Heart right ventricle (tissue), 16 donors: ENCODE results near the gene AXIN1. TPM values are rescaled to one million over a fixed set of nuclear protein-coding genes. Genes with fewer than 3 reads are reported as not detected.
"Not testable (repeated sequence)": the region's sequence is repeated elsewhere in the genome, so short reads cannot be mapped to it uniquely, and the experiment has no call there.

Experiments used
- ATAC-seq, 8 donors: fragments of 200-7000 bp; cut with Tn5 transposase; one replicate each; pipeline ENCODE4 v1.9.1; 2020; ENCODE audit warnings: mild to moderate bottlenecking in 8 of 8, moderate library complexity in 8 of 8, moderate number of reproducible peaks in 1 of 8
- DNase-seq, 2 donors: peaks; one replicate each; pipeline ENCODE4 v3.0.0-alpha.2; 2020
- H3K27ac ChIP-seq, 10 donors: fragments of 200-600 bp; sonication (generic) in 2 of 10; one replicate each; pipeline versions ENCODE4 v1.5.0 to v1.8.0; 2020 to 2022; ENCODE audit warnings: mild to moderate bottlenecking in 3 of 10
- H3K27me3 ChIP-seq, 7 donors: fragments of 200-600 bp; one replicate each; pipeline ENCODE4 v1.8.0; 2021 to 2022; ENCODE audit warnings: mild to moderate bottlenecking in 2 of 7
- H3K36me3 ChIP-seq, 9 donors: fragments of 200-600 bp; sonication (generic) in 1 of 9; one replicate each; pipeline versions ENCODE4 v1.5.0 to v1.8.0; 2020 to 2022; ENCODE audit warnings: mild to moderate bottlenecking in 2 of 9
- H3K4me1 ChIP-seq, 9 donors: fragments of 200-600 bp; sonication (generic) in 1 of 9; one replicate each; pipeline versions ENCODE4 v1.5.0 to v1.8.0; 2020 to 2022; ENCODE audit warnings: mild to moderate bottlenecking in 4 of 9
- H3K4me3 ChIP-seq, 10 donors: fragments of 200-600 bp; sonication (generic) in 2 of 10; one replicate each; pipeline versions ENCODE4 v1.5.0 to v1.8.0; 2020 to 2022; ENCODE audit warnings: mild to moderate bottlenecking in 7 of 10, moderate library complexity in 2 of 10
- H3K9me3 ChIP-seq, 11 donors: fragments of 200-600 bp in 10 of 11; sonication (generic) in 2 of 11; one replicate each; pipeline versions ENCODE4 v1.5.0 to v1.8.0; 2013 to 2022; ENCODE audit warnings: mild to moderate bottlenecking in 2 of 11, control low read depth in 1 of 11, moderate library complexity in 1 of 11
- CTCF ChIP-seq, 9 donors: fragments of 200-600 bp; sonication (generic) in 2 of 9; IDR thresholded peaks; one replicate each; pipeline versions ENCODE4 v1.5.0 to v1.8.0; 2021 to 2022; ENCODE audit warnings: antibody characterized with exemption in 9 of 9, mild to moderate bottlenecking in 5 of 9, moderate library complexity in 1 of 9
- WGBS, 2 donors: extraction: QIAGEN DNeasy Blood & Tissue Kit; methylation state at CpG; one replicate each; pipeline ENCODE4 v1.1.7; 2013; ENCODE audit warnings: inconsistent platforms in 1 of 2; 5-methylcytosine and 5-hydroxymethylcytosine counted together
- intact Hi-C, 10 donors: fragments of 100-400 bp; cut with DNase I; formaldehyde crosslinking; loops; one replicate each; pipeline versions ENCODE4 v1.11.1 to v1.14.2; 2022
- polyA plus RNA-seq, 2 donors: library from polyadenylated mRNA; stranded (reverse); fragments of 200-250 nt; gene quantifications; one replicate each; pipeline ENCODE4 v1.2.3, GENCODE V29; 2013
- total RNA-seq, 10 donors: library from RNA; stranded (reverse); fragmentation: NEBNext Ultra II Directional in 3 of 10; extraction: Animal tissue kit (Norgen Biotek cat#: 25700) in 3 of 10; gene quantifications; one replicate each; pipeline versions ENCODE4 v1.2.1 to v1.2.4, GENCODE V29; 2021 to 2023
- donor health status: Arrhythmogenic right ventricular cardiomyopathy.
- donor health status: ischemic (EF 13 %, LVEDD 7.1; RV severe dilation, severe dysfunction).
- donor health status: healthy with polysubstance abuse.
- donor health status: DM: no; HTN: yes; CAD: no.
- donor health status: DM: no; HTN: no; CAD: no.
- donor health status: ischemic (EF 25% LVEDD 6.9; RV normal size, moderate dysfunction).
- donor health status: ischemic (EF 25% LVEDD 5.7; RV mildly dilated, moderate dysfunction).
- donor health status: healthy.
- donor health status: DM: yes; HTN: yes; CAD: no.
- donor health status: Ischemic cardiomyopathy.
- donor health status: ischemic (EF 35%, LVEDD 5.7; RV mildly dilated, moderate dysfunction).
- donor health status: nonischemic (EF 11% LVEDD 7.7; RV severe dilation, severe dysfunction).
- donor health status: DM: yes; HTN: yes; CAD: no.
- donor health status: PGD.
- donor health status: ischemic (EF 29% LVEDD 5.4; RV normal size, mild dysfunction).
- donor health status: nonischemic (EF 23%, LVEDD 6.1; RV moderate dilation, normal function).

AXIN1 gene
- total and polyA plus RNA-seq, 12 donors: 7.7 to 16.1 (median 9.5) TPM

- H3K27me3 ChIP-seq: no peaks in the 10 kb centered on the region
- H3K4me1 ChIP-seq: peaks cover 0 to under 1% (median 0%) of the 10 kb centered on the region in 9 donors
- no peak overlapping the region for H3K27ac ChIP-seq
- no peak overlapping the region for H3K4me3 ChIP-seq
- peaks cover 0 to 95% (median 52%) of the 10 kb centered on the region in 9 donors for H3K36me3 ChIP-seq
- DNase-seq: no peak
- no peak for ATAC-seq
- H3K9me3 ChIP-seq: no peaks in the 10 kb centered on the region
- intact Hi-C loops: no loop called here
- 86 to 88% methylated on average over 10 of the region's 10 CpGs for WGBS, 2 donors
- no peak for TF ChIP-seq CTCF (IDR thresholded peaks at IDR 0.05)
These were observed 93.3 kb downstream of the AXIN1 start for GRCh38 chr16:259226-259625.

- DNase-seq, H3K27ac ChIP-seq, H3K9me3 ChIP-seq, H3K4me3 ChIP-seq, H3K27me3 ChIP-seq, intact Hi-C loops, ATAC-seq: not testable (repeated sequence)
- WGBS, 2 donors: 90 to 95% methylated on average over 8 to 11 of the region's 13 CpGs
- H3K4me1 ChIP-seq: peaks cover 0 to 11% (median 5%) of the 10 kb centered on the region in 9 donors
- H3K36me3 ChIP-seq: peaks cover 0 to 95% (median 42%) of the 10 kb centered on the region in 9 donors
These were observed 94.4 kb downstream of the AXIN1 start for GRCh38 chr16:258091-258490.

- H3K9me3 ChIP-seq: no peaks in the 10 kb centered on the region
- DNase-seq: no peak
- no peak overlapping the region for H3K27ac ChIP-seq
- no peak overlapping the region for H3K4me3 ChIP-seq
- H3K4me1 ChIP-seq: peaks cover 0 to 22% (median 7%) of the 10 kb centered on the region in 9 donors
- H3K27me3 ChIP-seq: no peaks in the 10 kb centered on the region
- WGBS, 2 donors: 96 to 98% methylated on average over 6 of the region's 6 CpGs
- TF ChIP-seq CTCF (IDR thresholded peaks at IDR 0.05): no peak
- peaks cover 0 to 91% (median 23%) of the 10 kb centered on the region in 9 donors for H3K36me3 ChIP-seq
- intact Hi-C loops: no loop called here
- ATAC-seq: no peak
These were observed 97.3 kb downstream of the AXIN1 start for GRCh38 chr16:255183-255582.

- peaks cover 0 to 22% (median 7%) of the 10 kb centered on the region in 9 donors for H3K4me1 ChIP-seq
- no peak for TF ChIP-seq CTCF (IDR thresholded peaks at IDR 0.05)
- 93 to 98% methylated on average over 25 of the region's 25 CpGs for WGBS, 2 donors
- no peak overlapping the region for H3K4me3 ChIP-seq
- H3K9me3 ChIP-seq: no peaks in the 10 kb centered on the region
- H3K27ac ChIP-seq: peak overlapping the region in 1 of 10 donors; percentile 2
- H3K36me3 ChIP-seq: peaks cover 0 to 91% (median 18%) of the 10 kb centered on the region in 9 donors
- DNase-seq (no peak), ATAC-seq (peak in 1 of 8 donors; percentile 22)
- no peaks in the 10 kb centered on the region for H3K27me3 ChIP-seq
- intact Hi-C loops: no loop called here
These were observed 98.1 kb downstream of the AXIN1 start for GRCh38 chr16:254461-254860.

GRCh38 chr16:253833-254232, 98.7 kb downstream of the AXIN1 start:
- Histone ChIP-seq H3K4me1 (peaks cover 0 to 22% (median 7%) of the 10 kb centered on the region in 9 donors), H3K9me3 (no peaks in the 10 kb centered on the region), H3K36me3 (peaks cover 0 to 91% (median 13%) of the 10 kb centered on the region in 9 donors), H3K27me3 (no peaks in the 10 kb centered on the region), H3K4me3 (no peak overlapping the region), H3K27ac (peak overlapping the region in 1 of 10 donors; percentile 2)
- WGBS, 2 donors: 82 to 85% methylated on average over 6 of the region's 6 CpGs
- TF ChIP-seq CTCF (IDR thresholded peaks at IDR 0.05): no peak
- intact Hi-C loops: no loop called here
- DNase-seq (no peak), ATAC-seq (peak in 1 of 8 donors; percentile 27)
